Liver (tissue), 3 donors: ENCODE measurements around the gene SMOC2.

Experiments
- CTCF ChIP-seq: fragments of 150-350 bp; IDR thresholded peaks from 2 replicates; pipeline ENCODE4 v1.5.1; 2017; ENCODE audit warnings: improper control_type of control experiment, low read depth, low read length; ENCODE audit not compliant: missing input control
- FOXA1 ChIP-seq: IDR thresholded peaks from 2 replicates; pipeline ENCODE4 v1.6.1; 2016; ENCODE audit warnings: antibody characterized with exemption
- GABPA ChIP-seq, 2 donors: IDR thresholded peaks in 1 of 2; conservative IDR thresholded peaks in 1 of 2; 2 replicates each; pipeline ENCODE4 v1.6.1; 2016; ENCODE audit warnings: antibody characterized with exemption in 2 of 2, mild to moderate bottlenecking in 1 of 2, moderate library complexity in 1 of 2
- JUND ChIP-seq, 2 donors: IDR thresholded peaks; 2 replicates each; pipeline ENCODE4 v1.6.1; 2016; ENCODE audit warnings: antibody characterized with exemption in 2 of 2
- SP1 ChIP-seq: IDR thresholded peaks from 2 replicates; pipeline ENCODE4 v1.6.1; 2018; ENCODE audit warnings: antibody characterized with exemption, mild to moderate bottlenecking
- TAF1 ChIP-seq: conservative IDR thresholded peaks from 2 replicates; pipeline ENCODE4 v1.6.1; 2016; ENCODE audit warnings: antibody characterized with exemption, mild to moderate bottlenecking
- YY1 ChIP-seq: IDR thresholded peaks from 2 replicates; pipeline ENCODE4 v1.6.1; 2016; ENCODE audit warnings: antibody characterized with exemption, mild to moderate bottlenecking
- TF ChIP-seq, protein P1 (sequence below): IDR thresholded peaks from 2 replicates; pipeline ENCODE4 v1.6.1; 2016; ENCODE audit warnings: antibody characterized with exemption
- TF ChIP-seq, protein P2 (sequence below): IDR thresholded peaks from 2 replicates; pipeline ENCODE4 v1.6.1; 2016; ENCODE audit warnings: antibody characterized with exemption, mild to moderate bottlenecking
- TF ChIP-seq, protein P3 (sequence below): IDR thresholded peaks from 2 replicates; pipeline ENCODE4 v1.6.1; 2016; ENCODE audit warnings: antibody characterized with exemption
- donor health status: healthy.
- donor health status: healthy.

- TF ChIP-seq FOXA1 = no peak
- TF ChIP-seq CTCF = no peak
- TF ChIP-seq, protein P1, sequence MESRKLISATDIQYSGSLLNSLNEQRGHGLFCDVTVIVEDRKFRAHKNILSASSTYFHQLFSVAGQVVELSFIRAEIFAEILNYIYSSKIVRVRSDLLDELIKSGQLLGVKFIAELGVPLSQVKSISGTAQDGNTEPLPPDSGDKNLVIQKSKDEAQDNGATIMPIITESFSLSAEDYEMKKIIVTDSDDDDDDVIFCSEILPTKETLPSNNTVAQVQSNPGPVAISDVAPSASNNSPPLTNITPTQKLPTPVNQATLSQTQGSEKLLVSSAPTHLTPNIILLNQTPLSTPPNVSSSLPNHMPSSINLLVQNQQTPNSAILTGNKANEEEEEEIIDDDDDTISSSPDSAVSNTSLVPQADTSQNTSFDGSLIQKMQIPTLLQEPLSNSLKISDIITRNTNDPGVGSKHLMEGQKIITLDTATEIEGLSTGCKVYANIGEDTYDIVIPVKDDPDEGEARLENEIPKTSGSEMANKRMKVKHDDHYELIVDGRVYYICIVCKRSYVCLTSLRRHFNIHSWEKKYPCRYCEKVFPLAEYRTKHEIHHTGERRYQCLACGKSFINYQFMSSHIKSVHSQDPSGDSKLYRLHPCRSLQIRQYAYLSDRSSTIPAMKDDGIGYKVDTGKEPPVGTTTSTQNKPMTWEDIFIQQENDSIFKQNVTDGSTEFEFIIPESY = no peak
- TF ChIP-seq GABPA (IDR thresholded peaks at IDR 0.05 in 1 of 2, conservative IDR thresholded peaks at IDR 0.05 in 1 of 2) = no peak
- no peak for TF ChIP-seq JUND (IDR thresholded peaks at IDR 0.05)
- TF ChIP-seq, protein P2, sequence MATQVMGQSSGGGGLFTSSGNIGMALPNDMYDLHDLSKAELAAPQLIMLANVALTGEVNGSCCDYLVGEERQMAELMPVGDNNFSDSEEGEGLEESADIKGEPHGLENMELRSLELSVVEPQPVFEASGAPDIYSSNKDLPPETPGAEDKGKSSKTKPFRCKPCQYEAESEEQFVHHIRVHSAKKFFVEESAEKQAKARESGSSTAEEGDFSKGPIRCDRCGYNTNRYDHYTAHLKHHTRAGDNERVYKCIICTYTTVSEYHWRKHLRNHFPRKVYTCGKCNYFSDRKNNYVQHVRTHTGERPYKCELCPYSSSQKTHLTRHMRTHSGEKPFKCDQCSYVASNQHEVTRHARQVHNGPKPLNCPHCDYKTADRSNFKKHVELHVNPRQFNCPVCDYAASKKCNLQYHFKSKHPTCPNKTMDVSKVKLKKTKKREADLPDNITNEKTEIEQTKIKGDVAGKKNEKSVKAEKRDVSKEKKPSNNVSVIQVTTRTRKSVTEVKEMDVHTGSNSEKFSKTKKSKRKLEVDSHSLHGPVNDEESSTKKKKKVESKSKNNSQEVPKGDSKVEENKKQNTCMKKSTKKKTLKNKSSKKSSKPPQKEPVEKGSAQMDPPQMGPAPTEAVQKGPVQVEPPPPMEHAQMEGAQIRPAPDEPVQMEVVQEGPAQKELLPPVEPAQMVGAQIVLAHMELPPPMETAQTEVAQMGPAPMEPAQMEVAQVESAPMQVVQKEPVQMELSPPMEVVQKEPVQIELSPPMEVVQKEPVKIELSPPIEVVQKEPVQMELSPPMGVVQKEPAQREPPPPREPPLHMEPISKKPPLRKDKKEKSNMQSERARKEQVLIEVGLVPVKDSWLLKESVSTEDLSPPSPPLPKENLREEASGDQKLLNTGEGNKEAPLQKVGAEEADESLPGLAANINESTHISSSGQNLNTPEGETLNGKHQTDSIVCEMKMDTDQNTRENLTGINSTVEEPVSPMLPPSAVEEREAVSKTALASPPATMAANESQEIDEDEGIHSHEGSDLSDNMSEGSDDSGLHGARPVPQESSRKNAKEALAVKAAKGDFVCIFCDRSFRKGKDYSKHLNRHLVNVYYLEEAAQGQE = no peak
- TF ChIP-seq TAF1 = no peak
- TF ChIP-seq SP1 = no peak
- TF ChIP-seq, protein P3, sequence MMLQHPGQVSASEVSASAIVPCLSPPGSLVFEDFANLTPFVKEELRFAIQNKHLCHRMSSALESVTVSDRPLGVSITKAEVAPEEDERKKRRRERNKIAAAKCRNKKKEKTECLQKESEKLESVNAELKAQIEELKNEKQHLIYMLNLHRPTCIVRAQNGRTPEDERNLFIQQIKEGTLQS = no peak
- TF ChIP-seq YY1 = no peak
These were observed 219.5 kb downstream of the SMOC2 start for GRCh38 chr6:168660400-168660945.
